Cardiac atrium fibroblast (primary cell): Measurements from ENCODE around the gene MAP2K7. TPM values are rescaled to one million over a fixed set of nuclear protein-coding genes. Genes with fewer than 3 reads are reported as not detected.

Source experiments
- total RNA-seq: library from RNA; depleted of rRNA; stranded (reverse); fragments of >200 nt; gene quantifications from 2 replicates; pipeline ENCODE4 v1.2.3, GENCODE V29; 2015

Gene MAP2K7
- 8.5 and 10.0 TPM in 2 replicates for total RNA-seq

GRCh38 chr19:7903244-7904073, at the start of gene MAP2K7:
Gene MAP2K7 (plus strand): TSS chr19:7903877. CDS start chr19:7903945, 68 bp downstream.

GRCh38 chr19:7874076-7874896, 29.4 kb upstream of the MAP2K7 start, which contains the start of gene PRR36:
Gene PRR36 (minus strand): TSS chr19:7874390. CDS start chr19:7873689, 701 bp downstream.

GRCh38 chr19:7888145-7888825, 15.4 kb upstream of the MAP2K7 start, which contains the start of gene LRRC8E:
Gene LRRC8E (plus strand): TSS chr19:7888510. CDS start chr19:7895604, 7,094 bp downstream.

GRCh38 chr19:7914598-7915045, 10.9 kb downstream of the MAP2K7 start, which contains the start of gene TGFBR3L:
Gene TGFBR3L (plus strand): TSS chr19:7914830.

GRCh38 chr19:7919610-7920518, 16.2 kb downstream of the MAP2K7 start, which contains the start of gene SNAPC2:
Gene SNAPC2 (plus strand): TSS chr19:7920338. CDS start chr19:7920367, 29 bp downstream.

GRCh38 chr19:7926021-7926726, 22.5 kb downstream of the MAP2K7 start, which contains the start of gene CTXN1:
Gene CTXN1 (minus strand): TSS chr19:7926135. CDS start chr19:7925538, 597 bp downstream.

GRCh38 chr19:7943444-7944176, 39.9 kb downstream of the MAP2K7 start, which contains the start of gene TIMM44:
Gene TIMM44 (minus strand): TSS chr19:7943666. CDS start chr19:7943651, 15 bp downstream.

Other genes with a start within 250 kb of the MAP2K7 start
- not detected in 2 replicates for gene RETN, start 234.8 kb upstream of the MAP2K7 start, total RNA-seq
- not detected in 2 replicates for gene MCEMP1, start 226.8 kb upstream of the MAP2K7 start, total RNA-seq
- 68.4 and 130 TPM in 2 replicates for gene TRAPPC5, start 223.0 kb upstream of the MAP2K7 start, total RNA-seq
- gene FCER2, start 201.7 kb upstream of the MAP2K7 start, total RNA-seq: not detected in 2 replicates
- not detected in 2 replicates for gene CLEC4G, start 171.8 kb upstream of the MAP2K7 start, total RNA-seq
- gene CD209, start 156.3 kb upstream of the MAP2K7 start, total RNA-seq: not detected in 2 replicates
- gene CLEC4M, start 140.6 kb upstream of the MAP2K7 start, total RNA-seq: not detected in 2 replicates
- 18.1 and 18.2 TPM in 2 replicates for gene EVI5L, start 73.7 kb upstream of the MAP2K7 start, total RNA-seq
- gene PRR36, start 29.5 kb upstream of the MAP2K7 start, total RNA-seq: not detected in 2 replicates
- gene LRRC8E, start 15.4 kb upstream of the MAP2K7 start, total RNA-seq: 5.6 and 5.7 TPM in 2 replicates
- gene TGFBR3L, start 11.0 kb downstream of the MAP2K7 start, total RNA-seq: 0.16 TPM in 1 of 2 replicates, not detected in the other
- gene SNAPC2, start 16.5 kb downstream of the MAP2K7 start, total RNA-seq: 31.8 and 34.7 TPM in 2 replicates
- gene CTXN1, start 22.3 kb downstream of the MAP2K7 start, total RNA-seq: 0.18 and 1.8 TPM in 2 replicates
- 41.0 and 45.7 TPM in 2 replicates for gene TIMM44, start 39.8 kb downstream of the MAP2K7 start, total RNA-seq
- 21.7 and 28.2 TPM in 2 replicates for gene ELAVL1, start 101.8 kb downstream of the MAP2K7 start, total RNA-seq
- not detected in 2 replicates for gene CCL25, start 148.9 kb downstream of the MAP2K7 start, total RNA-seq
- gene FBN3, start 245.7 kb downstream of the MAP2K7 start, total RNA-seq: not detected in 2 replicates